Measurements from ENCODE around the gene FAM168A. TPM values are rescaled to one million over a fixed set of nuclear protein-coding genes. Genes with fewer than 3 reads are reported as not detected.
A peak's percentile ranks its signal among the peaks of the same experiment; 100 is the strongest.

Gene FAM168A
- polyA plus RNA-seq, 1 donor (not counting 4 experiments of a cell fraction or from before 2014, with no cell fraction given) = 11.8 TPM

DNA sequence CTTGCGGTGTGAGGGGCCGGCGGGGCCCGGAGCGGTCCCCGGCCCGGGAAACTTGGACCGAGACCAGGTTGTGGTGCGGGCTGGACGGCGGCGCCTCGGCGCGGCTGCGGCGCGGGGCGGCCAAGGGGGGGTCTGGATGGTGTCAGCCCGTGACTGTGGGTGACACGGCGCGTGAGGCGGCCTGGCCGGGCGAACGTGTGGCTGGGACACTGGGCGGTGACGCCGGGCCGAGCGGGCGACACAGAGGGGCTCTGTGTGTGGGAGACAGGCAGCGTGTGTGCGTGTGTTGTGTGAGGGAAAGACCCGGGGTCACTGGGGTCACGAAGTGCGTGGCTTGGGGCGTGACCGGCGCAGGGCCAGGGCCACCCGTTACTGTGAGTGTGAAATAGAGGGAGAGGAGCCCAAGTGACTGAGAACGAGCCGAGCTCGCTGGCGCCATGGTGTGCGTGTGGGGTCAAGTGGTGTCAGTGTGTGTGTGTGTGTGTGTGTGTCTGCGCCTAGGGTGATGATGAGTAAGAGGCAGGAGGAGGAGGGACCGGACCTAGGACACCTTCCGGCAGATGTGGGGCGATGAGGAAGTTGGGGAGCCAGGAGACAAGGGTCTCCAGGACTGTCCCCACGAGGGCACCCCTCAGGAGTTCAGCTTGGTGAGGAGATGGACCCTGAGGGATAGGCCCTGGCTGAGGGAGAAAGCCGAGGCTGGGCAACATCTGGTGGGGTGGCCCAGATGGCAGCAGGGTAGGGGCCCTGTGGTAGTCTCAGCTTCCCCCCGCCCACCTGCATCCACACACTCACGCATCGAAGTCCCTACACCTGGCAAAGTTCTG is 220.9 kb downstream of the FAM168A start:
- peaks cover 54% of the 10 kb centered on the region for H3K79me2 ChIP-seq (ENCODE audit: control insufficient read depth, insufficient read depth, low read length)
- DNase-seq (ENCODE audit: low read depth, low spot score) (peak; percentile 58), FAIRE-seq (no peak)
- H3K36me3 ChIP-seq (ENCODE audit: control insufficient read depth in 2 of 2, extremely low read depth in 1 of 2, insufficient read depth in 2 of 2, low read length in 2 of 2) = peaks cover 1 to 4% of the 10 kb centered on the region in 2 experiments
- H3K9ac ChIP-seq (ENCODE audit: control insufficient read depth, extremely low read depth, insufficient read depth, low read length) = peak overlapping the region; percentile 97
- peaks cover 4% of the 10 kb centered on the region for H3K9me1 ChIP-seq (ENCODE audit: control insufficient read depth, extremely low read depth, insufficient read depth, low read length)
- peak overlapping the region; percentile 95 for H3K4me2 ChIP-seq (ENCODE audit: control insufficient read depth, extremely low read depth, insufficient read depth, low read depth, low read length)
- peak overlapping the region; percentile 79 to 96 (median 90) for H3K4me3 ChIP-seq (ENCODE audit: control insufficient read depth in 2 of 3, extremely low read depth in 1 of 3, insufficient read depth in 2 of 3, low read depth in 1 of 3, low read length in 3 of 3)
- peak overlapping the region; percentile 79 for H2AFZ ChIP-seq (ENCODE audit: control insufficient read depth, low read length)
- H3K27me3 ChIP-seq (ENCODE audit: control insufficient read depth, extremely low read depth, insufficient read depth, low read length) = no peaks in the 10 kb centered on the region
- H3K4me1 ChIP-seq (ENCODE audit: control insufficient read depth, extremely low read depth, insufficient read depth, low read length) = peaks cover 11% of the 10 kb centered on the region
- dilution Hi-C loops (cut with MboI; ENCODE audit: extremely low pct_ligation_motif_present, low sequenced_read_pairs) = no loop called here
- TF ChIP-seq CTCF (optimal IDR thresholded peaks at IDR 0.05 in 1 of 3, IDR thresholded peaks at IDR 0.05 in 1 of 3, conservative IDR thresholded peaks at IDR 0.05 in 1 of 3; ENCODE audit: extremely low read depth in 1 of 3, insufficient read depth in 2 of 3, low read length in 3 of 3) (peak in 1 of 3 experiments; percentile 26), EZH2 (IDR thresholded peaks at IDR 0.05; ENCODE audit: low read length) (no peak)
- H3K9me3 ChIP-seq (ENCODE audit: control insufficient read depth, low read depth, low read length) = no peaks in the 10 kb centered on the region
- peaks cover 14% of the 10 kb centered on the region for H4K20me1 ChIP-seq (ENCODE audit: control insufficient read depth, extremely low read depth, insufficient read depth, low read length)
- H3K27ac ChIP-seq (ENCODE audit: control insufficient read depth, insufficient read depth, low read length) = peak overlapping the region; percentile 91

GRCh38 chr11:73376160-73376802 is 221.6 kb downstream of the FAM168A start, which contains the start of gene RELT:
TSS of gene RELT (plus strand) at chr11:73376399. CDS start at chr11:73389137, 12,738 bp downstream.
- FAIRE-seq (no peak), DNase-seq (ENCODE audit: low read depth, low spot score) (no peak)
- Histone ChIP-seq H4K20me1 (ENCODE audit: control insufficient read depth, extremely low read depth, insufficient read depth, low read length) (peaks cover 14% of the 10 kb centered on the region), H3K27me3 (ENCODE audit: control insufficient read depth, extremely low read depth, insufficient read depth, low read length) (no peaks in the 10 kb centered on the region), H3K4me2 (ENCODE audit: control insufficient read depth, extremely low read depth, insufficient read depth, low read depth, low read length) (peak within 1 kb of the TSS; percentile 95), H3K4me3 (ENCODE audit: control insufficient read depth in 2 of 3, extremely low read depth in 1 of 3, insufficient read depth in 2 of 3, low read depth in 1 of 3, low read length in 3 of 3) (peak within 1 kb of the TSS; percentile 79 to 96 (median 90)), H3K27ac (ENCODE audit: control insufficient read depth, insufficient read depth, low read length) (peak within 1 kb of the TSS; percentile 91), H3K79me2 (ENCODE audit: control insufficient read depth, insufficient read depth, low read length) (peaks cover 48% of the 10 kb centered on the region), H3K4me1 (ENCODE audit: control insufficient read depth, extremely low read depth, insufficient read depth, low read length) (peaks cover 11% of the 10 kb centered on the region), H3K9me1 (ENCODE audit: control insufficient read depth, extremely low read depth, insufficient read depth, low read length) (peaks cover 4% of the 10 kb centered on the region), H2AFZ (ENCODE audit: control insufficient read depth, low read length) (peak within 1 kb of the TSS; percentile 90), H3K9me3 (ENCODE audit: control insufficient read depth, low read depth, low read length) (no peaks in the 10 kb centered on the region), H3K36me3 (ENCODE audit: control insufficient read depth in 2 of 2, extremely low read depth in 1 of 2, insufficient read depth in 2 of 2, low read length in 2 of 2) (no peaks in the 10 kb centered on the region), H3K9ac (ENCODE audit: control insufficient read depth, extremely low read depth, insufficient read depth, low read length) (peak within 1 kb of the TSS; percentile 97)
- TF ChIP-seq EZH2 (IDR thresholded peaks at IDR 0.05; ENCODE audit: low read length) = no peak
- peak; percentile 75 to 87 (median 86) for TF ChIP-seq CTCF (optimal IDR thresholded peaks at IDR 0.05 in 1 of 3, IDR thresholded peaks at IDR 0.05 in 1 of 3, conservative IDR thresholded peaks at IDR 0.05 in 1 of 3; ENCODE audit: extremely low read depth in 1 of 3, insufficient read depth in 2 of 3, low read length in 3 of 3)
- dilution Hi-C loops (cut with MboI; ENCODE audit: extremely low pct_ligation_motif_present, low sequenced_read_pairs) = no loop called here

All from keratinocyte (primary cell).